ENCODE data around the gene MLIP. TPM values are rescaled to one million over a fixed set of nuclear protein-coding genes. Genes with fewer than 3 reads are reported as not detected.

MLIP gene
- 1 to 10 TPM in 3 of 4 donors, not detected in 1; 4.0 to 8.1 (median 4.2) TPM for total RNA-seq

- Histone ChIP-seq H3K36me3 (no peaks in the 10 kb centered on the region), H3K4me1 (no peaks in the 10 kb centered on the region), H3K9me3 (no peaks in the 10 kb centered on the region), H3K27me3 (no peaks in the 10 kb centered on the region), H3K27ac (no peak within 1 kb of the TSS), H3K4me3 (replicated peaks in 1 of 3) (no peak within 1 kb of the TSS)
- intact Hi-C loops (cut with DNase I), result no loop called here
- DNase-seq, result no peak
- TF ChIP-seq POLR2A (IDR thresholded peaks at IDR 0.05) (no peak), CTCF (IDR thresholded peaks at IDR 0.05) (no peak)
- 69 to 70% methylated on average over 10 of the region's 10 CpGs for WGBS, 2 donors
These were observed at the start of gene MLIP for GRCh38 chr6:54111341-54112045. Gene MLIP (plus strand): TSS chr6:54111443. CDS start chr6:54111480, 37 bp downstream.

GRCh38 chr6:54063228-54063539 is 48.1 kb upstream of the MLIP start:
- H3K9me3 ChIP-seq, result no peaks in the 10 kb centered on the region
- peaks cover 9 to 19% of the 10 kb centered on the region in 2 donors for H3K4me1 ChIP-seq
- H3K4me3 ChIP-seq (replicated peaks in 1 of 3), result peak overlapping the region in 1 of 3 donors; percentile 18
- TF ChIP-seq CTCF (IDR thresholded peaks at IDR 0.05), result no peak
- TF ChIP-seq POLR2A (IDR thresholded peaks at IDR 0.05), result no peak
- intact Hi-C loops (cut with DNase I), result no loop called here
- H3K27ac ChIP-seq, result no peak overlapping the region
- no peaks in the 10 kb centered on the region for H3K27me3 ChIP-seq
- no peaks in the 10 kb centered on the region for H3K36me3 ChIP-seq
- 95 to 98% methylated on average over 3 of the region's 3 CpGs for WGBS, 2 donors
- DNase-seq, result no peak

GRCh38 chr6:54068694-54069093 is 42.5 kb upstream of the MLIP start:
- TF ChIP-seq POLR2A (IDR thresholded peaks at IDR 0.05) (no peak), CTCF (IDR thresholded peaks at IDR 0.05) (no peak)
- no peaks in the 10 kb centered on the region for H3K9me3 ChIP-seq
- WGBS, 2 donors, result no CpG with 5 or more reads among the region's 2 CpGs

GRCh38 chr6:54070025-54070424 is 41.2 kb upstream of the MLIP start:
- intact Hi-C loops (cut with DNase I), result loop anchor here (10.0 kb wide), 1 partner anchor 85 kb away; no protein-coding TSS in a partner anchor
- TF ChIP-seq POLR2A (IDR thresholded peaks at IDR 0.05) (no peak), CTCF (IDR thresholded peaks at IDR 0.05) (no peak)
- Histone ChIP-seq H3K36me3 (no peaks in the 10 kb centered on the region), H3K4me3 (replicated peaks in 1 of 3) (peak overlapping the region in 1 of 3 donors; percentile 25), H3K9me3 (no peaks in the 10 kb centered on the region), H3K4me1 (no peaks in the 10 kb centered on the region), H3K27ac (no peak overlapping the region), H3K27me3 (no peaks in the 10 kb centered on the region)
- no peak for DNase-seq
- WGBS, 2 donors, result 42 to 46% methylated on average over 3 of the region's 3 CpGs

More at GRCh38 chr6:54068694-54069093, 42.5 kb upstream of the MLIP start:
- intact Hi-C loops (cut with DNase I), result no loop called here
- Histone ChIP-seq H3K27ac (no peak overlapping the region), H3K27me3 (no peaks in the 10 kb centered on the region), H3K4me3 (replicated peaks in 1 of 3) (no peak overlapping the region), H3K4me1 (no peaks in the 10 kb centered on the region), H3K36me3 (no peaks in the 10 kb centered on the region)
- DNase-seq, result no peak

- intact Hi-C loops (cut with DNase I), result loop anchor here (10.0 kb wide), 1 partner anchor 87 kb away; no protein-coding TSS in a partner anchor
- H3K27me3 ChIP-seq, result no peaks in the 10 kb centered on the region
- H3K4me1 ChIP-seq, result no peaks in the 10 kb centered on the region
- TF ChIP-seq POLR2A (IDR thresholded peaks at IDR 0.05) (no peak), CTCF (IDR thresholded peaks at IDR 0.05) (no peak)
- no peaks in the 10 kb centered on the region for H3K9me3 ChIP-seq
- WGBS, 2 donors, result 88 to 89% methylated on average over 4 of the region's 4 CpGs
- H3K4me3 ChIP-seq (replicated peaks in 1 of 3), result no peak overlapping the region
- DNase-seq, result no peak
- H3K27ac ChIP-seq, result no peak overlapping the region
- no peaks in the 10 kb centered on the region for H3K36me3 ChIP-seq
These were observed 39.4 kb upstream of the MLIP start for GRCh38 chr6:54071821-54072340.
